Cardiac septum (tissue), 1 donor: ENCODE data around the gene MAPK13. TPM values are rescaled to one million over a fixed set of nuclear protein-coding genes. Genes with fewer than 3 reads are reported as not detected.
"Not testable (repeated sequence)": the region's sequence is repeated elsewhere in the genome, so short reads cannot be mapped to it uniquely, and the experiment has no call there.

Experiments used
- DNase-seq: peaks from one replicate; pipeline ENCODE4 v3.0.0-alpha.2; 2020; ENCODE audit warnings: low spot score
- intact Hi-C: fragments of 100-400 bp; cut with DNase I; formaldehyde crosslinking; loops from one replicate; pipeline ENCODE4 v1.14.0; 2022
- long read RNA-seq: library from polyadenylated mRNA; unstranded; transcript quantifications from one replicate; pipeline ENCODE4 v2.0.0, GENCODE V29; 2021
- total RNA-seq: library from RNA; stranded (reverse); fragmentation: NEBNext Ultra II Directional; extraction: Animal tissue kit (Norgen Biotek cat#: 25700); gene quantifications from one replicate; pipeline ENCODE4 v1.2.1, GENCODE V29; 2021
- donor health status: DM: no; HTN: no; CAD: no.

The MAPK13 gene
- total RNA-seq: 1.6 TPM
- long read RNA-seq: 0 reads

DNA sequence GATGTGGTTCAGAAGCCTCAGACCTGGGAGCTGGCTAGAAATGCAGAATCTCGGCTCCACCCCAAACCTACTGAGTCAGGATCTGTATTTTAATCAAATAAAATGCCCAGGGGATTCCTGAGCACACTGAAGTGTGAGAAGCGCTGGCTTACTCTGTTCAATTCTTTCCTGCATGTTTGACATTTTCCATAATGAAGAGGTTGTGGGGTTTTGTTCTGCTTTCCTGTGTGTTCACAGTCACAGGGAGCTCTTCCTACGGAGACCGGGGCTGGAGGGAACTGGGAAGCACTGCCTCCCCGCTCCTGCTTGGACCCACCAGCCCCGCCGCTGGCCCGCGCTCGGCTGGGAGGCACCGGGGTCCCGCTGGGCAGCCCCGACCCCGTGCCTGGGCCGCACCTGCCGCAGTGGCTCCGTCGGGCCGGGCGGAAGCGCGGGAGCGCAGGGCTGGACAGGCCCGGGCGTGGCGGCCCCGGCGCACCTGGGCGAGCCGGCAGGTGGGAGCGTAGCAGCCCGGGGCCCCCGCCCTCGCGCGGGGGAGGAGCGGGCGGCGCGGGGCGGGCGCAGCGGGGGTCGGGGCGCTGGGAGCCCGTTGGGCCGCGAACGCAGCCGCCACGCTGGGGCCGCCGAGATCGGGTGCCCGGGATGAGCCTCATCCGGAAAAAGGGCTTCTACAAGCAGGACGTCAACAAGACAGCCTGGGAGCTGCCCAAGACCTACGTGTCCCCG lies at the start of gene MAPK13:
Gene MAPK13 (plus strand): TSS at position 573 of the 726 bp plus-strand sequence. CDS start 70 bp downstream, at position 643.
- intact Hi-C loops: no loop called here
- no peak for DNase-seq

- DNase-seq: no peak
- intact Hi-C loops: no loop called here
Observed at GRCh38 chr6:36082318-36082717, 48.0 kb upstream of the MAPK13 start.

DNA sequence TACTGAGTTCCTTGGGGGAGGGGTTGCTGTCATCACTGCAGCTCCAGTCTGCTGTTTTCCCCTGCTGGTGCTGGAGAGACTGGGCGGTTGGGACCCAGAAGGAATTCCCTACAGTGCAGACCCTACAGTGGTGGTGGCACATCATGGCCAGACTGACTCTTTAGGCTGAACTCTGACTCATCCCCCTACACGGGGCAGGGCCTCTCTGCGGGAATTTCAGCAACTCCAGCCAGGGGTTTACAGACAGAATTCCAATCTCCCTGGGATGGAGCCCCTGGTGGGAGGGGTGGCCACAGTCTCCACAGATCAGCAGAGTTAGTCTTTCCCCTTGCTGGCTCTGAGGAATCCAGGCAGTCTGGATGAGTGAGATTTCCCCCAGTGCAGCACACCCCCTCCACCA lies 46.9 kb upstream of the MAPK13 start:
- no peak for DNase-seq
- intact Hi-C loops: no loop called here

DNA sequence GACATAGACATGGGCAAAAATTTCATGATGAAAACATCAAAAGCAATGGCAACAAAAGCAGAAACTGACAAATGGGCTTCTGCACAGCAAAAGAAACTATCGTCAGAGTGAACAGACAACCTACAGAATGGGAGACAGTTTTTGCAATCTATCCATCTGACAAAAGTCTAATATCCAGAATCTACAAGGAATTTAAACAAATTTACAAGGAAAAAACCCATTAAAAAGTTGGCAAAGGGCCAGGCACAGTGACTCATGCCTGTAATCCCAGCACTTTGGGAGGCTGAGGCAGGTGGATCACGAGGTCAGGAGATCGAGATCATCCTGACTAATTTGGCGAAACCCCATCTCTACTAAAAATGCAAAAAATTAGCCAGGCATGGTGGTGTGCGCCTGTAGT lies 42.1 kb upstream of the MAPK13 start:
- DNase-seq, intact Hi-C loops: not testable (repeated sequence)

DNA sequence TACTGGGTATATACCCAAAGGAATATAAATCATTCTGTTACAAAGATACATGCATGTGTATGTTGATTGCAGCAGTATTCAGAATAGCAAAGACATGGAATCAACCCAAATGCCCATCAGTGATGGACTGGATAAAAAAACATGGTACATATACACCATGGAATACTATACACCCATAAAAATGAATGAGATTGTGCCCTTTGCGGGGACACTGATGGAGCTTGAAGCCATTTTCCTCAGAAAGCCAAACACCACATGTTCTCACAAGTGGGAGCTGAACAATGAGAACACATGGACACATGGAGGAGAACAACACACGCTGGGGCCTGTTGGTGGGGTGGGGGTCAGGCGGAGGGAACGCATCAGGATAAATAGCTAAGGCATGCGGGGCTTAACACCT lies 41.3 kb upstream of the MAPK13 start:
- no peak for DNase-seq
- intact Hi-C loops: no loop called here

DNA sequence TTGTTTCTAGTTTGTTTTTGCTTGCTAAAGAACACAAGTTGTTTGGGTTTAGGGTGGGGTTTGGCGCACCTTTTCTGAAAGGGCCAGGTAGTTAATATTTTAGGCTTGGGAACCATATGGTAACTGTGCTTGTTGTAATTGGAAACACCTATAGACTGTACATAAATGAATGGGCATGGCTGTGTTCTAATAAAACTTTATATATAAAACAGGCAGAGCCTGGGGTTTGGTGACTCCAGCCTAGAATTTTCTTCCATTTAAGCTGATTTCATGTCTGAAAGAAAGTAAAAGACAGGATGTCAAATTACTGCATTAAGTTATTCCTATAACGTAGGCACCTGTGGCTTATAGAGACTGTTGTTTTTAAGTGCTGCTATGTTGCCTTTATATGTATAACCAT lies 36.1 kb upstream of the MAPK13 start:
- no peak for DNase-seq
- intact Hi-C loops: no loop called here

DNA sequence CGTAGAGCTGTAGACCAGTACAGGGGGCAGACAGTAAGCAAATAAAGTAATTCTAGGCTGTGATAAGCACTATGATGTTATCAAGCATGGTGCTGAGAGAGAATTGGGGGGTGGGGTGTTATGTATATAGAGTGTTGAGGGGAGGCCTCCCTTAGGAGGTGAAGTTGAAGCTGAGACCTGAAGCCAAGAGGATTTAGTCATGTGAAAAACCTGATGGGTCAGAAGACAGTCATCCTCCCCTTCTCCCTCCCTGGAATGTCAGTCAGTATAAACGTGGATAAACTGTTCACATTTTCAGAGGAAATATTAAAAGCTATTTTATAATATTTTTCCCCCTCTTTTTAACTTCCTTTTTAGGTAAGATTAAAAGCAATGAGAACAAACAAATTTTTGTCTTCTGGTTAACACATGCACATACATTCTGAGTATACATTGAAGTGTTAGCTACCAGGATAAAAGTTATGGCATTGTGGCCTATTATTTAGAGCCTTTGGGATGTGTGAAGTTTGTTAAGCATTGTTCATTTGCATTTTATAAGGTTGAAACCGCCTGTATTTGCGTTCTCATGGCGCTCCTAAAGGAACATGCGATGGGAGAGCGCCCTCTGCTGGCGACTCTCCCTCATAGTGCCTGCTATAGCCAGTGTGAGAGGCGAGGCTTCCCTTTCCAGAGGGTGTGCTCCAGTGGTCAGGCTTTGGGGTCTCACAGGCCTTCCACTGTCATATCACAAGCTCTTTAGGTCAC lies 35.4 kb upstream of the MAPK13 start:
- peak; percentile 86 for DNase-seq
- intact Hi-C loops: loop anchor here (1.0 kb wide), 1 partner anchor 68 kb away; the partner anchor contains the start of gene MAPK14

DNA sequence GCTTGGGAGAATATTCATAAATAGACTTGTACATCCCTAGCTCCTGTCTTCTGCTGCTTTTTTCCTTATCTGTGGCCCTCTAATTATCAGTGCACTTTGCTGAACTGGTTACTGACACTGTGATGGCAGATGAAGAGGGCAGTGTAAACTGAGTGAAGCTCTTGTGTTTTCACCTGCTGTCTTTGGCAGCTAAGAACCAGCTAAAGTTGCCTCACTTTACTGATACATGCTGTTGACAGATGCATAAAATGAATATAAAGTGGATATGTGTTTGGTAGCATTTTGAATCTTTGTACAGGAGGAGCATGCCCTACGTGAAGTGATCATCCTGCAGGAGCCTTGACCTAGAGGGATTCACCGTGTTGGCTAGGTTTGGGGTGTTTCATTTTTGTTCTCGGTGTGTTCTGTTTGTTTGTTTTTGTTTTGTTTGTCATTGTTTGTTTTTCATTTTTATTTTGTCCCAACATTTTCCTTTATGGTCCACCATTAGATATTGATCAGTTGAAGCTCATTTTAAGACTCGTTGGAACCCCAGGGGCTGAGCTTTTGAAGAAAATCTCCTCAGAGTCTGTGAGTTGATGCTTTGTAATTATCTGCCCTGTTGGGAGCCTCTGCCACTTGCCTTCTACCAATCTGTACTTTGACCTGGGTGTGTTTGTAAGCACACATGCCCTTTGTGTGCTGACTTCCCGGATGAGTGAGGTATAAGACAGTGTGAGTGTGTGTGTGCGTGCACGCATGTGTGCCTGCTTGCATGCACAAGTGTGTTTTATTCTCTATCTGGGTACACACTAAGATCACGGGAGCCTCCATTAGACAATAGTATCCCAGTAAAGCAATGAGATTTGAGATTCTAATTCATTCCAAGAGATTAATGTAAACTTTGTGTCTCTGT lies 34.6 kb upstream of the MAPK13 start:
- DNase-seq: no peak
- intact Hi-C loops: loop anchor here (1.0 kb wide), 1 partner anchor 68 kb away; the partner anchor contains the start of gene MAPK14

- intact Hi-C loops: no loop called here
- no peak for DNase-seq
Observed at GRCh38 chr6:36098253-36098919, 31.9 kb upstream of the MAPK13 start.

- intact Hi-C loops: no loop called here
- no peak for DNase-seq
Observed at GRCh38 chr6:36098920-36099647, 31.2 kb upstream of the MAPK13 start.

DNA sequence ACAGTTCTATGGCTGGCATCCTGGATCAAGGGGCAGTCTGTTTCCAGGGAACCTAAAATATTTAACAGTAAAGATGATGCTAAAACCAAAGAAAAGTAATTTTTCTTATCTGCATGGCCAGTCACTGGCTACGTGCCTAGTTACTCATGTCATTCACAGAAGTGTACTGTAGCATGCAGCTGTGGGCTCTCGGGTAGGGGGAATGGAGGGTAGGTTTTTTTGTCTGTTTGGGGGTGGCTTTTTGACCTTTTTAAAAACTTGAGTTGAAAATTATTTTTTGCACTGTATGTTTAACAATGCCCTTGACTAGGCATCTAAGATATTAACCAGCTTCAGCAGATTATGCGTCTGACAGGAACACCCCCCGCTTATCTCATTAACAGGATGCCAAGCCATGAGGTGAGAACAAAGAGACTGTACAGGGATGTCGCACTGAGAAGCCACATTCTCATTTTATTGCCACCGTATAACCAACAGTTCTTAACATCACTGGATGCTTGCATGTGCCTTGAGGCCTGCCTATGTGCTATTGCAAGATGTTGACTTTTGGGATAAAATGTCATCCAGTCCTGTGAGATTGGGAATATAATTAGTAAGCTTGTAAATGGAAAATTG lies 30.3 kb upstream of the MAPK13 start:
- no peak for DNase-seq
- intact Hi-C loops: no loop called here

DNA sequence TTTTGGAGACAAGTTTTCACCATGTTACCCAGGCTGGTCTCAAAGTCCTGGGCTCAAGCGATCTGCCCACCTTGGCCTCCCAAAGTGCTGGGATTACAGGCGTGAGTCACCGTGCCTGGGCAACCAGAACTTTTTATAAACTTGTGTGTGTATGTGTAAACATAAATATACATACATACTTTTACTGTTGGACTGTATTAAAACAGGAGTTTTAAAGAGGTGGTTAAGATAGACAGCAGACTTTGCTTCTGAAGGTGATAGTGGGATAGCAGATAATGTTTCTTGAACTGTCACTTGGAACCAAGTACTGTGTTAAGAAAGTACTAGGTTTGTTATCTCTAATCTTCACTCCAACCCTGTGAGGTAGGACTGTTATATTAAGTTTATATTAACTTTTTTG lies 28.6 kb upstream of the MAPK13 start:
- DNase-seq: no peak
- intact Hi-C loops: no loop called here

DNA sequence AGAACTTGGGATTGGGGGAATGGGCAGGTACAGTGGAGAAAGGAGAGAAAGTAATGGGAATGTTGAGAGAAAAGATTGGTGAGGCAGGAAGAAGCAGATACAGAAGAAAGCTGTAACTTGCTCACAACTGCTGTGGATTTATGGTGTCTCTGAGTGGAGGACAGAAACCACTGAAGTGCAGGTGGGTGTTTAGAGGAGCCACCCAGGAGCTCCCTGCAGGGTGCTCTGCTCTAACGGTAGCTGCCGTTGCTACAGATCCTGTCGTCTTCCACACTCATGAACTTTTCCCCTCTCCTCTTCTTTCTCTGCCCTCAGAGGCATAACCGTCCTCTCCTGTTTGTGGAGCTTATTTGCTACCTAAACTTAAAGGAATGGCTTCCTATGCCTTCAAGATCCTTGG lies 27.5 kb upstream of the MAPK13 start:
- intact Hi-C loops: no loop called here
- DNase-seq: no peak

- no peak for DNase-seq
- intact Hi-C loops: no loop called here
Observed at GRCh38 chr6:36104836-36105235, 25.5 kb upstream of the MAPK13 start.

DNA sequence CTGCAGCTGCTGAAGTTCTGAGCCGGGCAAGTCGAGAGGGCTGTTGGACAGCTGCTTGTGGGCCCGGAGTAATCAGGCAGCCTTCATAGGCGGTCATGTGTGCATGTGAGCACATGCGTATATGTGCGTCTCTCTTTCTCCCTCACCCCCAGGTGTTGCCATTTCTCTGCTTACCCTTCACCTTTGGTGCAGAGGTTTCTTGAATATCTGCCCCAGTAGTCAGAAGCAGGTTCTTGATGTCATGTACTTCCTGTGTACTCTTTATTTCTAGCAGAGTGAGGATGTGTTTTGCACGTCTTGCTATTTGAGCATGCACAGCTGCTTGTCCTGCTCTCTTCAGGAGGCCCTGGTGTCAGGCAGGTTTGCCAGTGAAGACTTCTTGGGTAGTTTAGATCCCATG lies 21.2 kb upstream of the MAPK13 start:
- DNase-seq: no peak
- intact Hi-C loops: no loop called here

DNA sequence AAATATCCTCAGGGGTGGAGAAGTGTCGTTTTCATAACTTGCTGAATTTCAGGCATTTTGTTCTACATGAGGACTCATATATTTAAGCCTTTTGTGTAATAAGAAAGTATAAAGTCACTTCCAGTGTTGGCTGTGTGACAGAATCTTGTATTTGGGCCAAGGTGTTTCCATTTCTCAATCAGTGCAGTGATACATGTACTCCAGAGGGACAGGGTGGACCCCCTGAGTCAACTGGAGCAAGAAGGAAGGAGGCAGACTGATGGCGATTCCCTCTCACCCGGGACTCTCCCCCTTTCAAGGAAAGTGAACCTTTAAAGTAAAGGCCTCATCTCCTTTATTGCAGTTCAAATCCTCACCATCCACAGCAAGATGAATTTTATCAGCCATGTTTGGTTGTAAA lies 20.3 kb upstream of the MAPK13 start:
- DNase-seq: no peak
- intact Hi-C loops: no loop called here

- intact Hi-C loops: no loop called here
- no peak for DNase-seq
Observed at GRCh38 chr6:36110863-36111262, 19.4 kb upstream of the MAPK13 start.

GRCh38 chr6:36111526-36111925 lies 18.8 kb upstream of the MAPK13 start:
- no peak for DNase-seq

GRCh38 chr6:36113049-36113448 lies 17.3 kb upstream of the MAPK13 start:
- DNase-seq: no peak
- intact Hi-C loops: no loop called here

More at GRCh38 chr6:36111526-36111925, 18.8 kb upstream of the MAPK13 start:
- intact Hi-C loops: no loop called here
